Thyroid gland (tissue), 4 donors: ENCODE measurements around the gene DHH.

Experiments
- POLR2A ChIP-seq, 2 donors: fragments of 450-650 bp; IDR thresholded peaks; one replicate each; pipeline ENCODE4 v1.6.1; 2017; ENCODE audit warnings: antibody characterized with exemption in 2 of 2, mild to moderate bottlenecking in 2 of 2, moderate library complexity in 1 of 2
- TF ChIP-seq, protein P1 (sequence below), 6 experiments: fragments of 200-600 bp in 3 of 6; fragments of 450-650 bp in 3 of 6; sonication (generic) in 3 of 6; IDR thresholded peaks; one replicate each; pipeline ENCODE4 v1.5.1; 2016 to 2019; ENCODE audit warnings: antibody characterized with exemption in 6 of 6, mild to moderate bottlenecking in 2 of 6, inconsistent platforms in 1 of 6, moderate library complexity in 1 of 6

DNA sequence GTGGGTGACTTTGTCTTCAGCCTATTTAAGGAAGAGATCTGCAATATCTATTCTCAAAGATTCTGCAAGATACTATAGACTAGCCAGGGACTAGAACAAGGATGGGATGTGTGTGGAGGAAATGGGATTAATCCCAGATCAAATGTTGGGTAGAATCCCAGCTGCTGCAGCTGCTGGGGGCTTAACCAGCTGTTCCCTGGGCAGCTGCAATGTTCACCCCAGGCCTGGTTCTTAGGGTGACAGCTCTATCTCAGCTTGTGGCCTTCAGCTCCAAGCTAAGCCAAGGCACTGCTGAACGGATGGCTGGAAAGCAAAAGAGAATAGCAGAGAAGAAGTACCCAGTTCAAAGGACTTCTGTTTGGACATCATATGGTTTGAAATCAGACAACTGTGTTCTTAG is 14.8 kb downstream of the DHH start:
- TF ChIP-seq, protein P1, sequence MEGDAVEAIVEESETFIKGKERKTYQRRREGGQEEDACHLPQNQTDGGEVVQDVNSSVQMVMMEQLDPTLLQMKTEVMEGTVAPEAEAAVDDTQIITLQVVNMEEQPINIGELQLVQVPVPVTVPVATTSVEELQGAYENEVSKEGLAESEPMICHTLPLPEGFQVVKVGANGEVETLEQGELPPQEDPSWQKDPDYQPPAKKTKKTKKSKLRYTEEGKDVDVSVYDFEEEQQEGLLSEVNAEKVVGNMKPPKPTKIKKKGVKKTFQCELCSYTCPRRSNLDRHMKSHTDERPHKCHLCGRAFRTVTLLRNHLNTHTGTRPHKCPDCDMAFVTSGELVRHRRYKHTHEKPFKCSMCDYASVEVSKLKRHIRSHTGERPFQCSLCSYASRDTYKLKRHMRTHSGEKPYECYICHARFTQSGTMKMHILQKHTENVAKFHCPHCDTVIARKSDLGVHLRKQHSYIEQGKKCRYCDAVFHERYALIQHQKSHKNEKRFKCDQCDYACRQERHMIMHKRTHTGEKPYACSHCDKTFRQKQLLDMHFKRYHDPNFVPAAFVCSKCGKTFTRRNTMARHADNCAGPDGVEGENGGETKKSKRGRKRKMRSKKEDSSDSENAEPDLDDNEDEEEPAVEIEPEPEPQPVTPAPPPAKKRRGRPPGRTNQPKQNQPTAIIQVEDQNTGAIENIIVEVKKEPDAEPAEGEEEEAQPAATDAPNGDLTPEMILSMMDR (IDR thresholded peaks at IDR 0.05) = no peak
- TF ChIP-seq POLR2A (IDR thresholded peaks at IDR 0.05) = no peak
